ENCODE data around the gene USP24.
"Not testable (repeated sequence)": the region's sequence is repeated elsewhere in the genome, so short reads cannot be mapped to it uniquely, and the experiment has no call there.

The USP24 gene

GRCh38 chr1:55129194-55129728, 85.9 kb downstream of the USP24 start:
- H3K27ac ChIP-seq, result no peak overlapping the region
- DNase-seq (ENCODE audit: low read depth, low spot score), result no peak

GRCh38 chr1:55128418-55128995, 86.7 kb downstream of the USP24 start:
- no peak overlapping the region for H3K27ac ChIP-seq
- DNase-seq (ENCODE audit: low read depth, low spot score), result no peak

- no peak for DNase-seq (ENCODE audit: low read depth, low spot score)
- no peak overlapping the region for H3K27ac ChIP-seq
Observed at GRCh38 chr1:55127827-55128343, 87.3 kb downstream of the USP24 start.

GRCh38 chr1:55124470-55124869, 90.7 kb downstream of the USP24 start:
- H3K27ac ChIP-seq, result peak overlapping the region; percentile 58

GRCh38 chr1:55120538-55120937, 94.6 kb downstream of the USP24 start:
- peak overlapping the region; percentile 6 for H3K27ac ChIP-seq

More at GRCh38 chr1:55124470-55124869, 90.7 kb downstream of the USP24 start:
- no peak for DNase-seq (ENCODE audit: low read depth, low spot score)

GRCh38 chr1:55118651-55119329, 96.4 kb downstream of the USP24 start:
- DNase-seq (ENCODE audit: low read depth, low spot score), result no peak
- no peak overlapping the region for H3K27ac ChIP-seq

More at GRCh38 chr1:55120538-55120937, 94.6 kb downstream of the USP24 start:
- DNase-seq (ENCODE audit: low read depth, low spot score), result no peak

GRCh38 chr1:55117941-55118340, 97.2 kb downstream of the USP24 start:
- no peak for DNase-seq (ENCODE audit: low read depth, low spot score)
- H3K27ac ChIP-seq, result no peak overlapping the region

- not testable (repeated sequence) for DNase-seq (ENCODE audit: low read depth, low spot score); H3K27ac ChIP-seq
Observed at GRCh38 chr1:55109005-55109404, 106.2 kb downstream of the USP24 start.

GRCh38 chr1:55107101-55107500, 108.1 kb downstream of the USP24 start:
- DNase-seq (ENCODE audit: low read depth, low spot score), result no peak
- H3K27ac ChIP-seq, result no peak overlapping the region

- H3K27ac ChIP-seq, result no peak overlapping the region
- no peak for DNase-seq (ENCODE audit: low read depth, low spot score)
Observed at GRCh38 chr1:55103891-55104290, 111.3 kb downstream of the USP24 start.

GRCh38 chr1:55095095-55095494, 120.1 kb downstream of the USP24 start:
- DNase-seq (ENCODE audit: low read depth, low spot score), result no peak
- no peak overlapping the region for H3K27ac ChIP-seq

- no peak overlapping the region for H3K27ac ChIP-seq
- DNase-seq (ENCODE audit: low read depth, low spot score), result no peak
Observed at GRCh38 chr1:55092475-55092874, 122.7 kb downstream of the USP24 start.

- no peak for DNase-seq (ENCODE audit: low read depth, low spot score)
- no peak overlapping the region for H3K27ac ChIP-seq
Observed at GRCh38 chr1:55089683-55090082, 125.5 kb downstream of the USP24 start.

- H3K27ac ChIP-seq, result no peak overlapping the region
Observed at GRCh38 chr1:55088413-55088812, 126.8 kb downstream of the USP24 start.

GRCh38 chr1:55087439-55087838, 127.7 kb downstream of the USP24 start:
- H3K27ac ChIP-seq, result no peak overlapping the region
- no peak for DNase-seq (ENCODE audit: low read depth, low spot score)

More at GRCh38 chr1:55088413-55088812, 126.8 kb downstream of the USP24 start:
- DNase-seq (ENCODE audit: low read depth, low spot score), result no peak

GRCh38 chr1:55084257-55084656, 130.9 kb downstream of the USP24 start:
- no peak overlapping the region for H3K27ac ChIP-seq
- DNase-seq (ENCODE audit: low read depth, low spot score), result no peak

- H3K27ac ChIP-seq, result no peak overlapping the region
- no peak for DNase-seq (ENCODE audit: low read depth, low spot score)
Observed at GRCh38 chr1:55081905-55082296, 133.3 kb downstream of the USP24 start.

GRCh38 chr1:55081188-55081904, 133.8 kb downstream of the USP24 start:
- DNase-seq (ENCODE audit: low read depth, low spot score), result no peak
- no peak overlapping the region for H3K27ac ChIP-seq

- no peak overlapping the region for H3K27ac ChIP-seq
- DNase-seq (ENCODE audit: low read depth, low spot score), result no peak
Observed at GRCh38 chr1:55079651-55080050, 135.5 kb downstream of the USP24 start.

GRCh38 chr1:55078470-55078869, 136.7 kb downstream of the USP24 start:
- DNase-seq (ENCODE audit: low read depth, low spot score), result no peak
- no peak overlapping the region for H3K27ac ChIP-seq

- no peak overlapping the region for H3K27ac ChIP-seq
- DNase-seq (ENCODE audit: low read depth, low spot score), result no peak
Observed at GRCh38 chr1:55076356-55076755, 138.8 kb downstream of the USP24 start.
